GM12892 (cell line): ENCODE measurements around the gene CTSL.

Experiments
- POLR2A ChIP-seq: IDR thresholded peaks from 2 replicates; pipeline ENCODE4 v1.6.1; 2011; ENCODE audit warnings: low read depth, low read length, control low read depth
- POLR2AphosphoS5 ChIP-seq: IDR thresholded peaks from 2 replicates; pipeline ENCODE4 v1.6.1; 2011; ENCODE audit warnings: low read depth, low read length, control low read depth
- TAF1 ChIP-seq: IDR thresholded peaks from 2 replicates; pipeline ENCODE4 v1.6.1; 2011; ENCODE audit warnings: low read depth, mild to moderate bottlenecking, control low read depth, low read length, borderline replicate concordance

GRCh38 chr9:87685871-87686519, 39.9 kb upstream of the CTSL start:
- TF ChIP-seq POLR2A (no peak), TAF1 (no peak), POLR2AphosphoS5 (no peak)
